K562 (cell line): ENCODE measurements around the gene CMIP. TPM values are rescaled to one million over a fixed set of nuclear protein-coding genes. Genes with fewer than 3 reads are reported as not detected.

Source experiments
- BRD9 ChIP-seq: fragments of 450-650 bp; IDR thresholded peaks from 2 replicates; pipeline ENCODE4 v1.6.1; 2018; ENCODE audit warnings: low read depth; ENCODE audit not compliant: partially characterized antibody
- DMBX1 ChIP-seq: fragments of 250-450 bp; sonication (Bioruptor Pico); IDR thresholded peaks from 2 replicates; pipeline ENCODE4 v1.8.0; 2022; ENCODE audit warnings: inconsistent platforms, mild to moderate bottlenecking, moderate library complexity, borderline replicate concordance
- DPF2 ChIP-seq: fragments of 450-650 bp; IDR thresholded peaks from 2 replicates; pipeline ENCODE4 v1.6.1; 2016
- E2F5 ChIP-seq: sonication (generic); formaldehyde crosslinking; IDR thresholded peaks from 2 replicates; pipeline ENCODE4 v1.8.0; 2022; ENCODE audit warnings: mild to moderate bottlenecking, missing genetic modification reagents
- E4F1 ChIP-seq: fragments of 250-450 bp; sonication (Bioruptor Pico); IDR thresholded peaks from 2 replicates; pipeline ENCODE4 v1.5.0; 2021; ENCODE audit warnings: mild to moderate bottlenecking, borderline replicate concordance
- ELF2 ChIP-seq: fragments of 250-450 bp; sonication (Bioruptor Pico); IDR thresholded peaks from 2 replicates; pipeline ENCODE4 v1.5.0; 2021; ENCODE audit warnings: mild to moderate bottlenecking
- ETV6 ChIP-seq, 3 experiments: fragments of 150-350 bp in 1 of 3; sonication (generic) in 1 of 3; formaldehyde crosslinking in 1 of 3; IDR thresholded peaks; 2 replicates each; pipeline versions ENCODE4 v1.6.1 to v1.8.0; 2014 to 2022; ENCODE audit warnings: borderline replicate concordance in 2 of 3, low read depth in 2 of 3, antibody characterized with exemption in 1 of 3, low read length in 1 of 3, mild to moderate bottlenecking in 1 of 3, missing genetic modification reagents in 1 of 3
- IRF2 ChIP-seq: sonication (generic); formaldehyde crosslinking; IDR thresholded peaks from 2 replicates; pipeline ENCODE4 v1.8.1; 2022; ENCODE audit warnings: mild to moderate bottlenecking, missing genetic modification reagents
- MBD2 ChIP-seq: sonication (generic); IDR thresholded peaks from 2 replicates; pipeline ENCODE4 v1.6.1; 2016; ENCODE audit warnings: low read depth, borderline replicate concordance
- MEF2A ChIP-seq: IDR thresholded peaks from 2 replicates; pipeline ENCODE4 v1.6.1; 2011; ENCODE audit warnings: low read depth, mild to moderate bottlenecking, low read length, moderate library complexity; ENCODE audit not compliant: control insufficient read depth
- MITF ChIP-seq: IDR thresholded peaks from 2 replicates; pipeline ENCODE4 v1.6.1; 2014; ENCODE audit warnings: antibody characterized with exemption
- NFATC3 ChIP-seq: fragments of 450-650 bp; IDR thresholded peaks from 2 replicates; pipeline ENCODE4 v1.6.1; 2017; ENCODE audit warnings: mild to moderate bottlenecking
- POU5F1 ChIP-seq: fragments of 150-350 bp; IDR thresholded peaks from 2 replicates; pipeline ENCODE4 v1.6.1; 2014; ENCODE audit warnings: borderline replicate concordance, low read length, low read depth, mild to moderate bottlenecking; ENCODE audit not compliant: partially characterized antibody
- SMC3 ChIP-seq: conservative IDR thresholded peaks from 2 replicates; pipeline ENCODE4 v1.6.1; 2011; ENCODE audit warnings: low read depth, low read length, improper control_type of control experiment; ENCODE audit not compliant: insufficient read depth
- TFAP4 ChIP-seq: sonication (generic); formaldehyde crosslinking; IDR thresholded peaks from 2 replicates; pipeline ENCODE4 v1.8.0; 2022; ENCODE audit warnings: missing genetic modification reagents, mild to moderate bottlenecking, moderate library complexity, borderline replicate concordance
- WHSC1 ChIP-seq: IDR thresholded peaks from one replicate; pipeline ENCODE4 v1.6.1; 2012; ENCODE audit warnings: low read length, control low read depth, inconsistent platforms
- ZNF12 ChIP-seq: sonication (generic); formaldehyde crosslinking; IDR thresholded peaks from 2 replicates; pipeline ENCODE4 v1.4.0; 2020; ENCODE audit warnings: mild to moderate bottlenecking, missing genetic modification reagents
- ZNF512 ChIP-seq: IDR thresholded peaks from 2 replicates; pipeline ENCODE4 v1.6.1; 2016; ENCODE audit warnings: missing genetic modification characterization, missing compliant biosample characterization
- ZNF696 ChIP-seq: fragments of 250-450 bp; sonication (Bioruptor Pico); conservative IDR thresholded peaks from 2 replicates; pipeline ENCODE4 v1.4.0; 2020; ENCODE audit warnings: mild to moderate bottlenecking, moderate library complexity
- polyA plus RNA-seq, 8 experiments: library from polyadenylated mRNA; depleted of rRNA in 4 of 8; stranded (reverse) in 5 of 8; unstranded in 3 of 8; fragments of >200 nt; fragmentation: Nextera tagmentation in 2 of 8; fragmentation: Illumina TruSeq in 1 of 8; extraction: Ambion mirVana in 2 of 8; extraction: Trizol in 1 of 8; gene quantifications; 2 replicates each; pipeline versions ENCODE4 v1.2.1 to v1.2.3, GENCODE V29; 2011 to 2014; ENCODE audit warnings: inconsistent platforms in 1 of 8, missing spikeins in 1 of 8
- total RNA-seq, 7 experiments: library from RNA; depleted of rRNA in 6 of 7; stranded (reverse); fragments of >200 nt in 6 of 7; fragmentation: Illumina TruSeq in 2 of 7; extraction: Trizol in 2 of 7; gene quantifications; 2 replicates each; pipeline versions ENCODE4 v1.2.1 to v1.2.3, GENCODE V29; 2011 to 2021; ENCODE audit warnings: low replicate concordance in 1 of 7

Gene CMIP
- total and polyA plus RNA-seq, 9 of the 15 experiments (the other 6 are each of a cell fraction or from before 2014, with no cell fraction given): 0.94 to 82.5 (median 10.3) TPM

- no peak for TF ChIP-seq MITF
- TF ChIP-seq IRF2 (CRISPR knock-in tag): no peak
- TF ChIP-seq E2F5 (CRISPR knock-in tag): no peak
- peak; percentile 43; the same call in 1 of the 2 replicates for TF ChIP-seq DMBX1 (CRISPR knock-in tag)
- no peak for TF ChIP-seq BRD9
- no peak for TF ChIP-seq ELF2 (CRISPR knock-in tag)
- TF ChIP-seq NFATC3: no peak
- TF ChIP-seq SMC3: no peak
- no peak for TF ChIP-seq ZNF512
- TF ChIP-seq MBD2: 0 out of 2 replicates have a peak, but pooled peaks have one; percentile 19
- TF ChIP-seq DPF2: peak; percentile 67
- no peak for TF ChIP-seq ETV6 (IDR thresholded peaks at IDR 0.05; ENCODE audit: borderline replicate concordance in 1 of 2, low read depth in 2 of 2, low read length in 1 of 2)
- TF ChIP-seq ETV6 (CRISPR knock-in tag; IDR thresholded peaks at IDR 0.05; ENCODE audit: borderline replicate concordance): no peak
- no peak for TF ChIP-seq E4F1 (CRISPR knock-in tag)
- 0 out of 2 replicates have a peak, but pooled peaks have one; percentile 17 for TF ChIP-seq TFAP4
- TF ChIP-seq ZNF696: no peak
- TF ChIP-seq MEF2A: 0 out of 2 replicates have a peak, but pooled peaks have one; percentile 44
- TF ChIP-seq POU5F1: no peak
- no peak for TF ChIP-seq WHSC1
- TF ChIP-seq ZNF12 (CRISPR knock-in tag): no peak
Measured at GRCh38 chr16:81526935-81527334, 82.3 kb downstream of the CMIP start (continued).
